Testis (tissue), 3 donors: ENCODE results near the gene GABRB1. TPM values are rescaled to one million over a fixed set of nuclear protein-coding genes. Genes with fewer than 3 reads are reported as not detected.

Experiments used
- DNase-seq: peaks from one replicate; pipeline ENCODE4 v3.0.0-alpha.2; 2019
- H3K27ac ChIP-seq, 2 donors: fragments of 200-600 bp; sonication (generic); one replicate each; pipeline ENCODE4 v1.5.1; 2019
- H3K27me3 ChIP-seq: fragments of 200-600 bp; sonication (generic); one replicate; pipeline ENCODE4 v1.5.1; 2019
- H3K36me3 ChIP-seq: fragments of 200-600 bp; sonication (generic); one replicate; pipeline ENCODE4 v1.5.1; 2017; ENCODE audit warnings: low read depth; ENCODE audit errors: missing control alignments
- H3K4me1 ChIP-seq: fragments of 200-600 bp; sonication (generic); one replicate; pipeline ENCODE4 v1.5.1; 2019
- H3K4me3 ChIP-seq, 2 donors: fragments of 200-600 bp; sonication (generic); one replicate each; pipeline ENCODE4 v1.5.1; 2017 to 2019
- H3K9me3 ChIP-seq: fragments of 200-600 bp; sonication (generic); one replicate; pipeline ENCODE4 v1.5.1; 2017
- POLR2A ChIP-seq: fragments of 450-650 bp; IDR thresholded peaks from one replicate; pipeline ENCODE4 v1.6.1; 2017; ENCODE audit warnings: antibody characterized with exemption, mild to moderate bottlenecking, moderate library complexity
- WGBS, 2 donors: methylation state at CpG; one replicate each; pipeline ENCODE4 v1.1.5; 2018; 5-methylcytosine and 5-hydroxymethylcytosine counted together
- intact Hi-C: fragments of 100-400 bp; cut with DNase I; formaldehyde crosslinking; loops from one replicate; pipeline ENCODE4 v1.15.1; 2023; ENCODE audit warnings: low total_unique reads
- polyA plus RNA-seq: library from polyadenylated mRNA; stranded (reverse); fragments of 350-450 nt; fragmentation: Illumina TruSeq; extraction: RNeasy Lipid Tissue Mini Kit (QIAGEN cat#74804); gene quantifications from one replicate; pipeline ENCODE4 v1.2.3, GENCODE V29; 2014; ENCODE audit warnings: low read depth, low replicate concordance; ENCODE audit not compliant: insufficient read depth
- total RNA-seq, 2 donors: library from RNA; depleted of rRNA; stranded (reverse); fragments of >200 nt; gene quantifications; one replicate each; pipeline ENCODE4 v1.2.3, GENCODE V29; 2016
- TF ChIP-seq, protein P1 (sequence below), 3 experiments: fragments of 450-650 bp in 2 of 3; fragments of 200-600 bp in 1 of 3; sonication (generic) in 1 of 3; IDR thresholded peaks; one replicate each; pipeline ENCODE4 v1.5.1; 2016 to 2019; ENCODE audit warnings: antibody characterized with exemption in 3 of 3, mild to moderate bottlenecking in 2 of 3, moderate library complexity in 1 of 3

Gene GABRB1
- total and polyA plus RNA-seq, 3 donors from 2014 or later = 0.50 to 0.87 TPM; not detected in 1

DNA sequence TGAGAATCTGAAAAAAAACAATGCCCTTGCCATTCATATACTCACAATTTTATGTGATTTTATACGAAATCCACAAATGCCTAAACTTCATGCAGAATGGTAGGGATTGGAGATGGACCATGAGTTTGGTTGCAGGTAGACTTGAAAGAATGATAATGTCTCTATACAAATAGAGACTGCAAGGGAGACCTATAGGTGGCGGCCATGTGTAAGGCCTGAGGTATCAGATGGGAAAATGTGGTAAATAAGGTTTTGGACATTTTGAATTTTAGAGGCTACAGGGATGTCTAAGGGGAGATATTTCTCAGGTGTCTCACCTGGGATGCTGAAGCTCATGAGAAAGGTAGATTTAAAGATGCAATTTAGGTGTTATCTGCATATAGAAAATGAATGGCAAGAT, 78.0 kb downstream of the GABRB1 start:
- DNase-seq = no peak
- WGBS, 2 donors = 84 to 95% methylated on average over 2 of the region's 2 CpGs
- no peak overlapping the region for H3K27ac ChIP-seq
- no peaks in the 10 kb centered on the region for H3K27me3 ChIP-seq
- TF ChIP-seq, protein P1, sequence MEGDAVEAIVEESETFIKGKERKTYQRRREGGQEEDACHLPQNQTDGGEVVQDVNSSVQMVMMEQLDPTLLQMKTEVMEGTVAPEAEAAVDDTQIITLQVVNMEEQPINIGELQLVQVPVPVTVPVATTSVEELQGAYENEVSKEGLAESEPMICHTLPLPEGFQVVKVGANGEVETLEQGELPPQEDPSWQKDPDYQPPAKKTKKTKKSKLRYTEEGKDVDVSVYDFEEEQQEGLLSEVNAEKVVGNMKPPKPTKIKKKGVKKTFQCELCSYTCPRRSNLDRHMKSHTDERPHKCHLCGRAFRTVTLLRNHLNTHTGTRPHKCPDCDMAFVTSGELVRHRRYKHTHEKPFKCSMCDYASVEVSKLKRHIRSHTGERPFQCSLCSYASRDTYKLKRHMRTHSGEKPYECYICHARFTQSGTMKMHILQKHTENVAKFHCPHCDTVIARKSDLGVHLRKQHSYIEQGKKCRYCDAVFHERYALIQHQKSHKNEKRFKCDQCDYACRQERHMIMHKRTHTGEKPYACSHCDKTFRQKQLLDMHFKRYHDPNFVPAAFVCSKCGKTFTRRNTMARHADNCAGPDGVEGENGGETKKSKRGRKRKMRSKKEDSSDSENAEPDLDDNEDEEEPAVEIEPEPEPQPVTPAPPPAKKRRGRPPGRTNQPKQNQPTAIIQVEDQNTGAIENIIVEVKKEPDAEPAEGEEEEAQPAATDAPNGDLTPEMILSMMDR (IDR thresholded peaks at IDR 0.05) = no peak
- TF ChIP-seq POLR2A = no peak
- H3K9me3 ChIP-seq = no peaks in the 10 kb centered on the region
- H3K4me3 ChIP-seq = no peak overlapping the region
- H3K4me1 ChIP-seq = no peaks in the 10 kb centered on the region
- intact Hi-C loops = no loop called here
- no peaks in the 10 kb centered on the region for H3K36me3 ChIP-seq

DNA sequence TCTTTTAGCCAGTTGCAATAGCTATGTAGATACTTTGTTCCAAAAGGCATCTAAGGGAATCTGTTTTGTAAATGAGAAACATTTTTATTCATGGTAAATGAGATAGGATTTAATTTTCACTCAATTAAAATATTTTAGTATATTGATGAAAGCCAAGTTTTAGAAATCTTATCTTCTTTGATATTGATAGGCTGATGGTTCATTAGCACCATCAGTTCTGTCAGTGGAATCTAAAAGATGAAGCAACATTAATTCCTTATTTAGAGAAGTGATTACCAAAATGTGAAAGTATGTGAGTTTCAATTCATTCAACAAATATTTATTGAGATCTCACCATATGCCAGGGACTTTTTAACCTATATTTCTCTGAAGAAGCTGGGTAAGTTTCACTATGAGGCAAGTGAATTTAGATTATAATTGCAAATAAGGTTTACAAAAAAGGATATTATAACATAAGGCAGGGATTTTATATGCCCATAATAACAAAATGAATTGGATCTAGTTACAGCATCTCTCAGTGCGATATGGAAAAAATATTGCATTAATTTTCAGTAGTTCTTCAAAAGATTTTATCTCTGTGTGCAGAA, 79.3 kb downstream of the GABRB1 start:
- no peaks in the 10 kb centered on the region for H3K27me3 ChIP-seq
- TF ChIP-seq POLR2A = no peak
- TF ChIP-seq, protein P1 (IDR thresholded peaks at IDR 0.05) = no peak
- H3K36me3 ChIP-seq = no peaks in the 10 kb centered on the region
- H3K27ac ChIP-seq = no peak overlapping the region
- no peak overlapping the region for H3K4me3 ChIP-seq
- no peaks in the 10 kb centered on the region for H3K4me1 ChIP-seq
- WGBS, 2 donors = 87 to 97% methylated on average over 1 of the region's 1 CpG
- no peak for DNase-seq
- H3K9me3 ChIP-seq = no peaks in the 10 kb centered on the region
- intact Hi-C loops = no loop called here

DNA sequence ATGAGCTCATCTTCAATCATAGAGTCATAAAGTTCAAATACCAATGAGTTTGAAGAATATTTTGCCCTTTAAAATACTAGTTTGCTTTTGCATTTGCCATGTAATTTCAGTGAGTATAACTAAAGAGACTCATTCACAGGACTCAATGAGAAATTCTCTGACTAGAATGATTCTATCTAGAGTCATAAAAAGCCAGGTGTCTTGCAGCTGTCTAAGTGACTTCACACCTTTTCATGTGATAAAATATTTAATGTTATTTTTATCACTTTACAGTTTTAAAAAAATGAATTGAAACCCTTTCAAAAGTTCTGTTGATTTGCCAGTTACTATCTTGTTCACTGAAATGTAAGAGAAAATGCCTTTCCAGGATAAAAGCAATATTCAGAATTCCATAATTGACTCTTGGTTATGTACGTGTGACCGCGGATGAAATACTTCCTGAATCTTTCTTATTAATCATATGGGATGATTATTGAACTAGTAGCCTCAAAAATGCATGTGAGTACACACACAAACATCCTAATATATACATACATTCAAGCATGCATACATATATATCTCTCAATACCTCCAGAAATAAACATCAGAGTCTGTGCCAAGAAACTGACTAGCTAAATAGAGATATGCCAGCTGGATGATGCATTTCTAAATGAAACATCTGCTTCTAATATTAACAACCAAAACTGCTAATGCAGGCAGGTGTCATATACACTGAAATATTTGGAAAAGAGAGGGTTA, 87.0 kb downstream of the GABRB1 start:
- Histone ChIP-seq H3K27ac (no peak overlapping the region), H3K27me3 (no peaks in the 10 kb centered on the region), H3K9me3 (no peaks in the 10 kb centered on the region), H3K4me3 (no peak overlapping the region), H3K4me1 (no peaks in the 10 kb centered on the region), H3K36me3 (no peaks in the 10 kb centered on the region)
- intact Hi-C loops = no loop called here
- DNase-seq = no peak
- no peak for TF ChIP-seq POLR2A
- TF ChIP-seq, protein P1 (IDR thresholded peaks at IDR 0.05) = no peak
- WGBS, 2 donors = 50 to 65% methylated on average over 3 of the region's 3 CpGs

DNA sequence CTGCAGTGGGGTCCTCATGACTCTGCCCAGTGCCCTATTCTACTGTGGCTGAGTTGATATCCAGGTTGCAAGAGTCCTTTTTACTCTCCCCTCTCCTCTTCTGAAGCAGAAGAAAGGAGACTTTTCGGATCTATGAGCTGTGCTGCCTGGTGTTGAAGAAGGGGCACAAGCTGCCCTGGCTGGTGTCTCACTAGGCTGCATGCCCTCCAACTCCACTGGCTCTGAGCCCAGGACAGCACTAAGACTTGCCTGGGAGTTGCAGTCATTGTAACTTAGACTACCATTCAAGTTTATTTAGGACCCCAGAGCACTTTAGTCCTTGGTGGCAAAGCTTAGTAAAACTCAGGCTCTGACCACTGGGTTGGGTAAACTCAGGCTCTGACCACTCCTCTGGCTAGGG, 89.4 kb downstream of the GABRB1 start:
- no peaks in the 10 kb centered on the region for H3K36me3 ChIP-seq
- no peak overlapping the region for H3K27ac ChIP-seq
- H3K4me1 ChIP-seq = no peaks in the 10 kb centered on the region
- 91% methylated on average over 1 of the region's 1 CpG; no CpG with 5 or more reads in 1 of the 2 donors for WGBS, 2 donors
- no peaks in the 10 kb centered on the region for H3K27me3 ChIP-seq
- no peaks in the 10 kb centered on the region for H3K9me3 ChIP-seq
- intact Hi-C loops = no loop called here
- no peak for TF ChIP-seq POLR2A
- TF ChIP-seq, protein P1 (IDR thresholded peaks at IDR 0.05) = no peak
- no peak for DNase-seq
- H3K4me3 ChIP-seq = no peak overlapping the region
